GM12891 (cell line): ENCODE measurements around the gene SLC19A1.

Experiments used
- DNase-seq: peaks from one replicate; pipeline ENCODE4 v3.0.0; 2011; ENCODE audit warnings: low spot score; ENCODE audit not compliant: insufficient read length
- FAIRE-seq: peaks from 2 replicates; lab custom pipeline; 2011; peaks lifted over from hg19 to GRCh38; lab: Jason Lieb, UNC
- PAX5 ChIP-seq: IDR thresholded peaks from 2 replicates; pipeline ENCODE4 v1.6.1; 2011; ENCODE audit warnings: low read length, moderate library complexity, mild to moderate bottlenecking; ENCODE audit not compliant: insufficient read depth, severe bottlenecking
- POLR2A ChIP-seq: IDR thresholded peaks from 2 replicates; pipeline ENCODE4 v1.6.1; 2011; ENCODE audit warnings: low read depth, low read length, control low read depth
- POLR2AphosphoS5 ChIP-seq: IDR thresholded peaks from 2 replicates; pipeline ENCODE4 v1.6.1; 2011; ENCODE audit warnings: low read depth, low read length, control low read depth
- POU2F2 ChIP-seq: IDR thresholded peaks from 2 replicates; pipeline ENCODE4 v1.6.1; 2011; ENCODE audit warnings: low read depth, mild to moderate bottlenecking, control low read depth, low read length, moderate library complexity
- SPI1 ChIP-seq: IDR thresholded peaks from 2 replicates; pipeline ENCODE4 v1.6.1; 2011; ENCODE audit warnings: low read depth, low read length, control low read depth
- TAF1 ChIP-seq: IDR thresholded peaks from 2 replicates; pipeline ENCODE4 v1.6.1; 2011; ENCODE audit warnings: low read depth, low read length, control low read depth

SLC19A1 gene

DNA sequence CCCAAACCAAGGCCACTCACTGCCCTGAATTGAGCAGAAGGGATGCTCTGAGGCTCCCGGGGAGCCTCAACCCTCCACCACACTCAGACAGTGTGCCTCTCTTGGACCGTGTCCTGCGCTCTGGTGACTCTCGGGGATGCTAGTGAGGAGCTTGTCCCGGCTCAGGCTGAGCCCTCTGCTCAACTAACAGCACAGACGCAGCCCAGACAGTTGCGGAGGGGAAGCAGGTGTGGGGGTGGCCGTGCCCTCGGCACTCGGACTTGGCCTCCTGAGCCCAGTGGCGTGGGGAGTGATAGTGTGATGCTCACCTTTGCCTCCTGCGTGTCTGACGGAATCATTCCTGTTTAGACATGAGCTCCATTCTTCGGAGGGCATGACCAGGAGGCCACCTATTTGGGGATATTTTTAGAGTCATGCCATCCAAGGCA is 15.4 kb upstream of the SLC19A1 start:
- FAIRE-seq (no peak), DNase-seq (no peak)
- TF ChIP-seq POLR2A (no peak), POU2F2 (no peak), SPI1 (no peak), POLR2AphosphoS5 (no peak), TAF1 (no peak), PAX5 (no peak)

DNA sequence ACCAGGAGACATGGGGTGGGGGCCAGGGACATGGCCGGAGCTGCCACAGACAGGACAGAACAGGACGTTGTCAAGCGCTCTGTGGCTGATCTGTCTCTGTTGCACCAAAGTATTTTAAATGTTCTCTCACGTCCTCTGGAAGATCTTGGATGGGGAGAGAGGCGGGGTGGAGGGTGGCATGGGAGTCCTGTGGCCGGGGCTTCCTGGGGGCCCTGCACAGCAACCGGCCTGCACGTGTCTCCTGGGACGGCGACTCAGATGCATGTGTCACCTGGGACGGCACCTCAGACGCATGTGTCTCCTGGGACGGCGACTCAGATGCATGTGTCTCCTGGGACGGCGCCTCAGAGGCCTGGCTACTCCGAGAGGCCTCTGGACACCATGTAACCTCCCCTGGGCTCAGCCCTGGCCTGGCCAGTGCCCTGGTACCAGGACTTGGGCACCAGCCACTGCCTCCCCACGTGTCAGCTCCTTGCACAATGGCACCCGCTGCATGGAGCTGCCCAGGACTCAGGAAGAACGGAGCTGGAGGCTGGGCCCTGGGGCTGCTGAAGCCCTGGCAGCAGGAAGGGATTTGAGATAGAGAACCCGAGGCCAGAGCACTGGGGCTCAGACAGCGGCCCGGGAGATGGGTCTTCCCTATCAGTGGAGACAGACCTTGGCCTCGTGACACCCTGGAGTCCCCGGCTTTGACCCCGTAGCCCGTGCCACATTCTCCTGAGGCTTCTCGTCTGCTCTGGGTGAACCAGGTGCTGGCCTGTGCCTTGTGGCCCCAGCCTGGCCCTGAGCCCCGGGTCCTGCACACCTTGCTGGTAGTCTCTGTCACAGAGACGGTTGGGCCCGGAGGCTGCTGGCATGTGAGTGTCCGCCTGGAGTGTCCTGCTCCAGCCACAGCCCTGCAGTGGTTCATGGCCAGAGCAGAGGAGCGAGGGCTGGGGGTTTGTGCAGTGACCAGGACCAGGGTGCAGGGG is 14.7 kb upstream of the SLC19A1 start:
- DNase-seq: no peak
- TF ChIP-seq TAF1: no peak
- no peak for TF ChIP-seq SPI1
- no peak for TF ChIP-seq POLR2A
- TF ChIP-seq PAX5: no peak
- TF ChIP-seq POU2F2: no peak
- no peak for TF ChIP-seq POLR2AphosphoS5
- FAIRE-seq: no peak

DNA sequence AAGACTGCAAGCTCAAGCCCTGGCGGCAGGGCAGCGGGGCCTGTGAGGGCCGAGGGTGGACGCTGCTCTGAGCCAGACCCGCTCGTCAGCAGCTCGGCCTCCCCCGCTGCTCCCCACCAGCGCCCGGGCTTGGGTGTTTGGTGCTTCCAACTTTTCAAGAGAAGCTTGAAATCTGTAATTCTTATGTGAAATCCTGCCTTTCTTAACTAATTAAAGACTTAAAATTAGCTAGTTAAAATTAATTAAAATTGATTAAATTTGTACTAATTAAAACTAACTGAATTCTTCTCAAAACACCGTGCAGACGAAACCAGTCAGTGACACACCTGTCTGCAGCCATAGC is 14.0 kb upstream of the SLC19A1 start:
- no peak for FAIRE-seq
- no peak for TF ChIP-seq POU2F2
- no peak for TF ChIP-seq POLR2A
- TF ChIP-seq PAX5: no peak
- TF ChIP-seq POLR2AphosphoS5: no peak
- TF ChIP-seq TAF1: no peak
- no peak for TF ChIP-seq SPI1

DNA sequence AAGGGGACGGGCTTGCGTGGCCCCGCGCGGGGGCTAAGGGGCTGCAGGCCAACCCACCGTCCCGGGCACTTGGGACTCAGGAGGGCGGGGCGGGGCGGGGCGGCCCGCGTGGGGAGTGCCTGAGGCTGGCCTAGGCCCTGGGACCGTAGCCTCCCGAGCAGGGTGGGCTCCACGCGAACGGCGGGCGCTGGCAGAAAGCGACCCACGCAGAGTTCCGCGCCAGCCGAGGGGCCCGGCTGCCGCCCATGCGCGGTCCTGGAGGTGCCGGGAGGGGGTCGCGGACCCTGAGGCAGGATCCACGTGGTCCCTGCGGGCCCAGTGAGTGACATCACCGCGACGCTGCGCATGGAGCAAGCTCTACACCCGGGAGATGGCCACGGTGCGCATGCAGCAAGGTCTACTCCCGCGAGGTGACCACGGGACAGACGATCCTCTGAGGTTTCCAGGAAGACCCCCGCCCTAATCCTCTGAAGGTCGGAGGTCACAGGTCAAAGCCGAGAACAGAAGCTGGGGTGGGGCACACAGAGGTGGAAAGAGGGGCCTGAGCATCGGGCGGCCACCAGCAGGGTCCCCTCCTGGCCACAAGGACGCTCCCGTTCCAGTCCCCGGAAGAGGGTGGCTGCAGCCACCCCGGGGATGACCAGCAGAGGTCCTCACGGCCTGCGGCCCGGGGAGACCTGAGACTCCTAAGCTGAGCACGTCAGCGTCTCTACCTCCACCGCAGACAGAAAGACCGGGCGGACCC is 13.5 kb upstream of the SLC19A1 start:
- peak; percentile 94 for FAIRE-seq
- peak; percentile 96 for DNase-seq
- TF ChIP-seq POU2F2 (no peak), SPI1 (no peak), PAX5 (no peak), POLR2A (no peak), TAF1 (no peak), POLR2AphosphoS5 (no peak)

More for the DNA sequence above, 14.0 kb upstream of the SLC19A1 start:
- no peak for DNase-seq

DNA sequence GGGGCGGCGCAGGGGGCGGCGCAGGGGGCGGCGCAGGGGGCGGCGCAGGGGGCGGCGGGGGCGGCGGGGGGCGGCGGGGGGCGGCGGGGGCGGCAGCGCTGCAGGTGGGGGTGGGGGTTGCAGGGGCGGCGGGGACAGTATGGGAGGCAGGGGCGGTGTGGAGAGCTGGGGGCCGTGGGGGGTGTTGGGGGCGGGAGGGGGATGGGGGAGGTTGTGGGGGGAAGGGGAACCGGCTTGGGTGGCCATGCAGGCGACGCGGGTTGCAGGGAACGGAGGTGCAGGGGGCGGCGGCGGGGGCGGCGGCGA is 13.0 kb upstream of the SLC19A1 start:
- no peak for FAIRE-seq
- DNase-seq: no peak
- TF ChIP-seq POU2F2 (no peak), POLR2AphosphoS5 (no peak), SPI1 (no peak), POLR2A (no peak), PAX5 (no peak), TAF1 (no peak)

DNA sequence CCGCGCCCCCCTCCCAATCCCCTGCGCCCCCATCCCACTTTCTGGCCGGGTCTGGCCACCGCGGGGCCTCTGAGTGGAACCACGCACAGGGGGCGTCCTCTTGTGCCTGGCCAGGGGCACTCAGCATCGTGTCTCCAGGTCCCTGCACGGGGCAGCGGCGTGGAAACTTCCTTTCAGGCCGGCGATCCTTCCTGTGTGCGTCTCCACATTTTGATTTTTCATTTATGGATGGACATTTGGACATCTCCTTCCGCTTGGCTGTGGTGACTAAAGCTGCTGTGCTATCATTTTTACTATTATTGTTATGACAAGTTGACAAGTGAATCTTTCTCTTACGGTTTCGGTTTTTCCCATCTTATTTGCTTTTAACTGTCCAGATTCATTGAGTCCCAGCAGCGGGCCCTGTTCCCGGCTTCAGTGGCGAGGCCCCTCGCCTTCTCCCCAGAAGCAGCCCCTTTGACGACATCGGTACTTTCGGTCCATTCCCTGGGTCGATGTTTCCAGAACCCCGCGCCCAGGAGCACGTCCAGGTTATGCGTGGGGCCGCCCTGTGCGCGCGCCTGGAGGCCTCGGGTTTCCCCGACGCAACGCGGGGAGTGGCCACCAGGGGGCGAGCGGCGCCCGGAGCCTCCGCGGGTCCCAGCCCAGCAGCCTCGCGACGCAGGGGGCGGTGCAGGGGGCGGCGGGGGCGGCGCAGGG is 12.4 kb upstream of the SLC19A1 start:
- TF ChIP-seq POU2F2 (no peak), SPI1 (no peak), POLR2A (no peak), PAX5 (no peak), TAF1 (no peak), POLR2AphosphoS5 (no peak)
- FAIRE-seq (peak; percentile 90), DNase-seq (peak; percentile 87)

DNA sequence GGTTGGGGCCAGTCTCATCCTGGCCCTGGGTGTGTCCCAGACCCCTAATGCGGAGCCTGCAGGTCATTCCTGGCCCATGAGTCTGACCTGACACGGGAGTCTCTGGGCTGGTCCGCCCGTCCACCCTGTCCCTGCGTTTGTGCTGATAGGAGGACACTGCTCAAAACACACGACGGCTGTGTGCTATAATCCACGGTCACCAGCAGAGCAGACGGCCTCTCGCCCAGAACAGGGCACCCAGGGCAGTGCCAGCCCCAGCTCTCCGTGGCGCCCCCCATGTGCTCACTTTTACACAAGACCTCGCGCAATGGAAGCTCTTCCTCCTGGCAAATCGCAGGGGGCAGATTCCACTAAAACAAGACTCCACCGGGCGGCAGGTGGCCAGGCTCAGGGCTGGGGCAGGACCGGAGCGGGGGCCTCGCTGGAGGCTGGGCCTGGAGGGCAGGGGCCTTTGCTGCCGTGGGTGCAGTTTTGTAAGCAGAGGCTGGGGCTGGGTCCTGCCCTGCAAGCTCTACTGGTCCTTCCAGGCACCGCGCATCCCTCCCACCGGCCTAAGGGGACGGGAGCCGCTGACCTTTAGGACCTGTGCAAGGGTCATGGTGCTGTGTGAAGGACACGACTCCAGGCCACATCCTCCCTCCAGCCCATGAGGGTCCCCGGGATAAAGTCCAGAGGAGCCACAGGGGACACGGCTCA is 10.6 kb upstream of the SLC19A1 start:
- FAIRE-seq (peak; percentile 56), DNase-seq (no peak)
- TF ChIP-seq PAX5 (no peak), SPI1 (no peak), POLR2A (no peak), POU2F2 (no peak), TAF1 (no peak), POLR2AphosphoS5 (no peak)
